ENCODE measurements around the gene B3GNT7. TPM values are rescaled to one million over a fixed set of nuclear protein-coding genes. Genes with fewer than 3 reads are reported as not detected.

Gene B3GNT7
- total and polyA plus RNA-seq, 2 experiments from 2014 or later: 44.2 to 89.4 TPM

DNA sequence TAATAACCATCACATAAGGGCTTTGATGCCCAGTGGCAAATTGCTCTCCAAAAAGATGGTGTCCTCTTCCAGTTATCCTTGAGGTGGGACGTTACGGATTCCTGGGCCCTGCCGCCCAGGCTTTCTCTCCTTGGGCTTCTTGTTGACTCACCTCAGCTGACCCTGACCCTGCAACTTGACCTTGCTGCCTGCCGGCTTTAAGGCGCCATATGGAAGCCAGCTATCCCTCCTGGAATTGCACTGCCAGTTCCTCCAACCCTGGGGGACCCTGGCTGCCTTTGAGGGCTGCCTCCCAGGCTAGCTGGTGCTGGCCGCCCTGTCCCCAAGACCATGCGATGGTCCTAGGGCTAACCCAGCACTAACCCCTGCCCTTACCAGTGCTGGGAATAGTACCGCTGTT lies 28.3 kb upstream of the B3GNT7 start (continued):
- TF ChIP-seq, protein P1, sequence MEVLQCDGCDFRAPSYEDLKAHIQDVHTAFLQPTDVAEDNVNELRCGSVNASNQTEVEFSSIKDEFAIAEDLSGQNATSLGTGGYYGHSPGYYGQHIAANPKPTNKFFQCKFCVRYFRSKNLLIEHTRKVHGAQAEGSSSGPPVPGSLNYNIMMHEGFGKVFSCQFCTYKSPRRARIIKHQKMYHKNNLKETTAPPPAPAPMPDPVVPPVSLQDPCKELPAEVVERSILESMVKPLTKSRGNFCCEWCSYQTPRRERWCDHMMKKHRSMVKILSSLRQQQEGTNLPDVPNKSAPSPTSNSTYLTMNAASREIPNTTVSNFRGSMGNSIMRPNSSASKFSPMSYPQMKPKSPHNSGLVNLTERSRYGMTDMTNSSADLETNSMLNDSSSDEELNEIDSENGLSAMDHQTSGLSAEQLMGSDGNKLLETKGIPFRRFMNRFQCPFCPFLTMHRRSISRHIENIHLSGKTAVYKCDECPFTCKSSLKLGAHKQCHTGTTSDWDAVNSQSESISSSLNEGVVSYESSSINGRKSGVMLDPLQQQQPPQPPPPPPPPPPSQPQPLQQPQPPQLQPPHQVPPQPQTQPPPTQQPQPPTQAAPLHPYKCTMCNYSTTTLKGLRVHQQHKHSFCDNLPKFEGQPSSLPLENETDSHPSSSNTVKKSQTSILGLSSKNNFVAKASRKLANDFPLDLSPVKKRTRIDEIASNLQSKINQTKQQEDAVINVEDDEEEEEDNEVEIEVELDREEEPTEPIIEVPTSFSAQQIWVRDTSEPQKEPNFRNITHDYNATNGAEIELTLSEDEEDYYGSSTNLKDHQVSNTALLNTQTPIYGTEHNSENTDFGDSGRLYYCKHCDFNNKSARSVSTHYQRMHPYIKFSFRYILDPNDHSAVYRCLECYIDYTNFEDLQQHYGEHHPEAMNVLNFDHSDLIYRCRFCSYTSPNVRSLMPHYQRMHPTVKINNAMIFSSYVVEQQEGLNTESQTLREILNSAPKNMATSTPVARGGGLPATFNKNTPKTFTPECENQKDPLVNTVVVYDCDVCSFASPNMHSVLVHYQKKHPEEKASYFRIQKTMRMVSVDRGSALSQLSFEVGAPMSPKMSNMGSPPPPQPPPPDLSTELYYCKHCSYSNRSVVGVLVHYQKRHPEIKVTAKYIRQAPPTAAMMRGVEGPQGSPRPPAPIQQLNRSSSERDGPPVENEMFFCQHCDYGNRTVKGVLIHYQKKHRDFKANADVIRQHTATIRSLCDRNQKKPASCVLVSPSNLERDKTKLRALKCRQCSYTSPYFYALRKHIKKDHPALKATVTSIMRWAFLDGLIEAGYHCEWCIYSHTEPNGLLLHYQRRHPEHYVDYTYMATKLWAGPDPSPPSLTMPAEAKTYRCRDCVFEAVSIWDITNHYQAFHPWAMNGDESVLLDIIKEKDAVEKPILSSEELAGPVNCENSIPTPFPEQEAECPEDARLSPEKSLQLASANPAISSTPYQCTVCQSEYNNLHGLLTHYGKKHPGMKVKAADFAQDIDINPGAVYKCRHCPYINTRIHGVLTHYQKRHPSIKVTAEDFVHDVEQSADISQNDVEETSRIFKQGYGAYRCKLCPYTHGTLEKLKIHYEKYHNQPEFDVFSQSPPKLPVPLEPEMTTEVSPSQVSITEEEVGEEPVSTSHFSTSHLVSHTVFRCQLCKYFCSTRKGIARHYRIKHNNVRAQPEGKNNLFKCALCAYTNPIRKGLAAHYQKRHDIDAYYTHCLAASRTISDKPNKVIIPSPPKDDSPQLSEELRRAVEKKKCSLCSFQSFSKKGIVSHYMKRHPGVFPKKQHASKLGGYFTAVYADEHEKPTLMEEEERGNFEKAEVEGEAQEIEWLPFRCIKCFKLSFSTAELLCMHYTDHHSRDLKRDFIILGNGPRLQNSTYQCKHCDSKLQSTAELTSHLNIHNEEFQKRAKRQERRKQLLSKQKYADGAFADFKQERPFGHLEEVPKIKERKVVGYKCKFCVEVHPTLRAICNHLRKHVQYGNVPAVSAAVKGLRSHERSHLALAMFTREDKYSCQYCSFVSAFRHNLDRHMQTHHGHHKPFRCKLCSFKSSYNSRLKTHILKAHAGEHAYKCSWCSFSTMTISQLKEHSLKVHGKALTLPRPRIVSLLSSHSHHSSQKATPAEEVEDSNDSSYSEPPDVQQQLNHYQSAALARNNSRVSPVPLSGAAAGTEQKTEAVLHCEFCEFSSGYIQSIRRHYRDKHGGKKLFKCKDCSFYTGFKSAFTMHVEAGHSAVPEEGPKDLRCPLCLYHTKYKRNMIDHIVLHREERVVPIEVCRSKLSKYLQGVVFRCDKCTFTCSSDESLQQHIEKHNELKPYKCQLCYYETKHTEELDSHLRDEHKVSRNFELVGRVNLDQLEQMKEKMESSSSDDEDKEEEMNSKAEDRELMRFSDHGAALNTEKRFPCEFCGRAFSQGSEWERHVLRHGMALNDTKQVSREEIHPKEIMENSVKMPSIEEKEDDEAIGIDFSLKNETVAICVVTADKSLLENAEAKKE (CRISPR knock-in tag; IDR thresholded peaks at IDR 0.05): no peak
- TF ChIP-seq, protein P2, sequence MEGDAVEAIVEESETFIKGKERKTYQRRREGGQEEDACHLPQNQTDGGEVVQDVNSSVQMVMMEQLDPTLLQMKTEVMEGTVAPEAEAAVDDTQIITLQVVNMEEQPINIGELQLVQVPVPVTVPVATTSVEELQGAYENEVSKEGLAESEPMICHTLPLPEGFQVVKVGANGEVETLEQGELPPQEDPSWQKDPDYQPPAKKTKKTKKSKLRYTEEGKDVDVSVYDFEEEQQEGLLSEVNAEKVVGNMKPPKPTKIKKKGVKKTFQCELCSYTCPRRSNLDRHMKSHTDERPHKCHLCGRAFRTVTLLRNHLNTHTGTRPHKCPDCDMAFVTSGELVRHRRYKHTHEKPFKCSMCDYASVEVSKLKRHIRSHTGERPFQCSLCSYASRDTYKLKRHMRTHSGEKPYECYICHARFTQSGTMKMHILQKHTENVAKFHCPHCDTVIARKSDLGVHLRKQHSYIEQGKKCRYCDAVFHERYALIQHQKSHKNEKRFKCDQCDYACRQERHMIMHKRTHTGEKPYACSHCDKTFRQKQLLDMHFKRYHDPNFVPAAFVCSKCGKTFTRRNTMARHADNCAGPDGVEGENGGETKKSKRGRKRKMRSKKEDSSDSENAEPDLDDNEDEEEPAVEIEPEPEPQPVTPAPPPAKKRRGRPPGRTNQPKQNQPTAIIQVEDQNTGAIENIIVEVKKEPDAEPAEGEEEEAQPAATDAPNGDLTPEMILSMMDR (conservative IDR thresholded peaks at IDR 0.05; ENCODE audit: low read depth in 2 of 2): no peak
- TF ChIP-seq JUNB (IDR thresholded peaks at IDR 0.05; ENCODE audit: unreplicated experiment) (no peak), EZH2phosphoT487 (IDR thresholded peaks at IDR 0.05; ENCODE audit: unreplicated experiment) (no peak), EZH2 (IDR thresholded peaks at IDR 0.05; ENCODE audit: low read depth, unreplicated experiment) (no peak)

DNA sequence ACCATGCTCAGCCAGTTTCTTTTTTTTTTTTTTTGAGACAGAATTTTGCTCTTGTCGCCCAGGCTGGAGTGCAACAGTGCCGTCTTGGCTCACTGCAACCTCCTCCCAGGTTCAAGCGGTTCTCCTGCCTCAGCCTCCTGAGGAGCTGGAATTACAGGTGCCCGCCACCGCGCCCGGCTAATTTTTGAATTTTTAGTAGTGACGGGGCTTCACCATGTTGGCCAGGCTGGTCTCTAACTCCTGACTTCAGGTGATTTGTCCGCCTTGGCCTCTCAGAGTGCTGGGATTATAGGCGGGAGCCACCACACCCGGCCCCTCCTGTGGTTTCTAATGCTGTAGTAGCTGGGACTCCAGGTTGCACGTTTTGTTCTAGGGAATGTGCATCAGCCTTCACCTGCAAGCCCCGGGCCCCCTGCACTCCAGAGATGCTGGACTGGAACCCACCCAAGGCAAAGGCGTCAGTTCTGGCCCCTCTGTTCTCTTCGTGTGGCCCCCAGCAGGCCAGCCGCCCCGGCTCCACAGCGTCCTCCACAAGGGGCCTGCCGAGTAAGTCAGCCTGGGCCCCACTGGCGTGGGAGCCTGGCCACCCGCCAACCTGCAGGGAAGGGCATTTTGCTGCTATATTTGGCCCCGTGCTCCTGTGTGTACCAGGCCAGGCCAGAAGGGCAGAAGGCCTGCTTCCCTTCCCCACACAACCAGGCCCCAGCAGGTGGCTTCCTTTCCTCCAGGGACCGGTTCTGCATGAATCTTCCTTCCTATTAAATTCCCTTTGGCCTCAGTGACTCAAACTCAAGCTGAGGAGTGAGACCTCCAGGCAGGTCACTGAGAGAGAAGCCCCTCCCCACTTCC lies 25.7 kb upstream of the B3GNT7 start:
- H3K27ac ChIP-seq (ENCODE audit: low read depth): peak overlapping the region; percentile 99
- Mint-ChIP-seq H3K9me3 (no peaks in the 10 kb centered on the region), H3K27ac (peak overlapping the region; percentile 95), H3K4me1 (peaks cover 52% of the 10 kb centered on the region), H3K4me3 (peak overlapping the region; percentile 57), H3K27me3 (ENCODE audit: insufficient read depth, low read depth, poor library complexity) (peaks cover 28% of the 10 kb centered on the region), H3K36me3 (ENCODE audit: low read depth) (peaks cover 8% of the 10 kb centered on the region; the same call in 2 of the 3 replicates)
- H3K27me3 ChIP-seq (ENCODE audit: insufficient read depth): no peaks in the 10 kb centered on the region
- no peaks in the 10 kb centered on the region for H4K20me1 ChIP-seq (replicated peaks; ENCODE audit: insufficient read depth)
- H3K79me2 ChIP-seq (replicated peaks; ENCODE audit: insufficient read depth): no peaks in the 10 kb centered on the region
- ATAC-seq (peak; percentile 34), DNase-seq (ENCODE audit: low spot score) (peak; percentile 59)
- no peak overlapping the region; the same call in 1 of the 2 replicates for H2AFZ ChIP-seq
- peaks cover 25% of the 10 kb centered on the region for H3F3A ChIP-seq (replicated peaks; ENCODE audit: low read depth)
- peaks cover 52% of the 10 kb centered on the region for H3K4me1 ChIP-seq (ENCODE audit: insufficient read depth)
- H3K4me3 ChIP-seq: peak overlapping the region; percentile 43
- H3K4me2 ChIP-seq: peak overlapping the region; percentile 79
- no peaks in the 10 kb centered on the region for H3K9me2 ChIP-seq (ENCODE audit: insufficient read depth)
- H3K36me3 ChIP-seq (ENCODE audit: insufficient read depth): no peaks in the 10 kb centered on the region
- TF ChIP-seq STAT1 (IDR thresholded peaks at IDR 0.05; ENCODE audit: unreplicated experiment) (no peak), ZNF331 (CRISPR knock-in tag; IDR thresholded peaks at IDR 0.05; ENCODE audit: low read depth) (no peak), POLR2AphosphoS5 (IDR thresholded peaks at IDR 0.05; ENCODE audit: low read depth) (no peak), EZH2phosphoT487 (IDR thresholded peaks at IDR 0.05; ENCODE audit: unreplicated experiment) (no peak), CREB1 (CRISPR knock-in tag; IDR thresholded peaks at IDR 0.05; ENCODE audit: low read depth) (no peak)
